ENCODE measurements around the gene SMIM17.

DNA sequence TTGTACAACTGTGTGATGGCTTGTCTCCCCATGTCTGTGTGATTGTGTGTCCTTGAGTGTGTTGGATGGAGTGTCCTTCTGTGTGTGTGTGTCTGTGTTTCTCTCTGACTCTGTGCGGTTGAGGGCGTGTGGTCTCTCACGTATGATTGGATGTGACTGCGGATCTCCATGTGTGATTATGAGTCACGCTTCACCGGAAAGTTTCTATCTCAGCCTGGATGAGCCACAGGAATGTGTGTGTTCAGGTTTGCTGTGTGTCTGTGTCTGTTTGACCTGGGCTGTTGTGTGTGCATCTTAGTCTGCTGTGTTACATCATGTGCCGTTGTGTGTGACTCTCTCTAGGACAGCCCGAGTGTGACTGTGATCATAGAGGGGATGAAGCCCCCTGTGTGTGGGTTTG is 44.1 kb downstream of the SMIM17 start:
- no peak for TF ChIP-seq EZH2phosphoT487 (IDR thresholded peaks at IDR 0.05; ENCODE audit: insufficient read depth, low read depth)
- no peak for TF ChIP-seq EZH2 (IDR thresholded peaks at IDR 0.05; ENCODE audit: insufficient read depth, poor library complexity, severe bottlenecking)

Data from GM23248 (cell line).